Glutamatergic neuron (in vitro differentiated cells): ENCODE measurements around the gene DGKD. TPM values are rescaled to one million over a fixed set of nuclear protein-coding genes. Genes with fewer than 3 reads are reported as not detected.

ENCODE experiments used
- DNase-seq: peaks from one replicate; pipeline ENCODE4 v3.0.0; 2022
- H3K27ac Mint-ChIP-seq: one replicate; pipeline ENCODE4 v1.8.0; 2020; ENCODE audit warnings: mild to moderate bottlenecking, mixed read lengths, inconsistent platforms; ENCODE audit not compliant: unreplicated experiment
- H3K27me3 Mint-ChIP-seq: one replicate; pipeline ENCODE4 v1.8.0; 2020; ENCODE audit warnings: mild to moderate bottlenecking, moderate library complexity, mixed read lengths, inconsistent platforms; ENCODE audit not compliant: unreplicated experiment
- H3K36me3 Mint-ChIP-seq: one replicate; pipeline ENCODE4 v1.8.0; 2020; ENCODE audit warnings: mild to moderate bottlenecking, mixed read lengths, inconsistent platforms; ENCODE audit not compliant: unreplicated experiment
- H3K4me1 Mint-ChIP-seq: one replicate; pipeline ENCODE4 v1.8.0; 2020; ENCODE audit warnings: mild to moderate bottlenecking, low read depth, mixed read lengths, inconsistent platforms; ENCODE audit not compliant: unreplicated experiment
- H3K4me3 Mint-ChIP-seq: one replicate; pipeline ENCODE4 v1.8.0; 2020; ENCODE audit warnings: mild to moderate bottlenecking, mixed read lengths, inconsistent platforms; ENCODE audit not compliant: unreplicated experiment
- H3K9me3 Mint-ChIP-seq: one replicate; pipeline ENCODE4 v1.8.0; 2020; ENCODE audit warnings: mild to moderate bottlenecking, moderate library complexity, mixed read lengths, inconsistent platforms; ENCODE audit not compliant: unreplicated experiment
- total RNA-seq: library from RNA; stranded (reverse); fragmentation: NEBNext Ultra II Directional; extraction: Animal tissue kit (Norgen Biotek cat#: 25700); gene quantifications from one replicate; pipeline ENCODE4 v1.2.1, GENCODE V29; 2021; ENCODE audit not compliant: unreplicated experiment
- TF ChIP-seq, protein P1 (sequence below): fragments of 200-600 bp; sonication (generic); IDR thresholded peaks from one replicate; pipeline ENCODE4 v1.5.0; 2021; ENCODE audit not compliant: partially characterized antibody, unreplicated experiment

The DGKD gene
- total RNA-seq, 1 donor from 2014 or later = 67.6 TPM

DNA sequence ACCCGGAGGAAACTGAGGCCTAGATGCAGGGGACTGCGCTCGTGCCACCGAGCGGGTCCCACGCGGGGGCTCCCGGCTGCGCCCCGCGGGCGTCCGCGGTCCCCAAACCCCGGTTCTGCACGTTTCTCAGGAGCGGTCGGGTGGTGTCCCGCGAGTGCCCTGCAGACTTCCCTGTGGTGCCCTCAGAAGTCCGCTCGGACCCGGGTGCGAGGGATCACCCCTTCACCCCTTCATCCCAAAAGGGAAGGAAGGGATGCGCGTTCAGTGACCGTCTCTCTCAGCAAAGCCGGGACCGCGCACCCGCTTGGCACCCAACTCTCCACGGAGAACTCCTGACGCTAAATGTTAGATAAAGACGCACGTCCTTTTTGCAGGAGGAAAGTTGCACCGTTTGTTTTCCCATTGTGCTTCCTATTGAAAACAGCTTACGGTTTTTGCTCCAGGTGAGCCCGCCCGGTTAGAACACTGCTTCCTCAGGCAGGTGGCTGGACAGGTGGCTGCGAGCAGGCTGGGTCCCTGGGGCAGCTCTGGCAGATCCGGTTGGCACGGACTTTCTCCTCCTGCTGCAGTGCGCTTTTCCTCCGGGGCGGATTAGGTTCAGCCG is 779 bp downstream of the DGKD start:
- peaks cover 9% of the 10 kb centered on the region for H3K9me3 Mint-ChIP-seq
- H3K27ac Mint-ChIP-seq = peak overlapping the region; percentile 53
- no peaks in the 10 kb centered on the region for H3K36me3 Mint-ChIP-seq
- peaks cover 12% of the 10 kb centered on the region for H3K27me3 Mint-ChIP-seq
- TF ChIP-seq, protein P1, sequence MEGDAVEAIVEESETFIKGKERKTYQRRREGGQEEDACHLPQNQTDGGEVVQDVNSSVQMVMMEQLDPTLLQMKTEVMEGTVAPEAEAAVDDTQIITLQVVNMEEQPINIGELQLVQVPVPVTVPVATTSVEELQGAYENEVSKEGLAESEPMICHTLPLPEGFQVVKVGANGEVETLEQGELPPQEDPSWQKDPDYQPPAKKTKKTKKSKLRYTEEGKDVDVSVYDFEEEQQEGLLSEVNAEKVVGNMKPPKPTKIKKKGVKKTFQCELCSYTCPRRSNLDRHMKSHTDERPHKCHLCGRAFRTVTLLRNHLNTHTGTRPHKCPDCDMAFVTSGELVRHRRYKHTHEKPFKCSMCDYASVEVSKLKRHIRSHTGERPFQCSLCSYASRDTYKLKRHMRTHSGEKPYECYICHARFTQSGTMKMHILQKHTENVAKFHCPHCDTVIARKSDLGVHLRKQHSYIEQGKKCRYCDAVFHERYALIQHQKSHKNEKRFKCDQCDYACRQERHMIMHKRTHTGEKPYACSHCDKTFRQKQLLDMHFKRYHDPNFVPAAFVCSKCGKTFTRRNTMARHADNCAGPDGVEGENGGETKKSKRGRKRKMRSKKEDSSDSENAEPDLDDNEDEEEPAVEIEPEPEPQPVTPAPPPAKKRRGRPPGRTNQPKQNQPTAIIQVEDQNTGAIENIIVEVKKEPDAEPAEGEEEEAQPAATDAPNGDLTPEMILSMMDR = no peak
- peaks cover 24% of the 10 kb centered on the region for H3K4me1 Mint-ChIP-seq
- H3K4me3 Mint-ChIP-seq = peak overlapping the region; percentile 85
- peak; percentile 39 for DNase-seq

DNA sequence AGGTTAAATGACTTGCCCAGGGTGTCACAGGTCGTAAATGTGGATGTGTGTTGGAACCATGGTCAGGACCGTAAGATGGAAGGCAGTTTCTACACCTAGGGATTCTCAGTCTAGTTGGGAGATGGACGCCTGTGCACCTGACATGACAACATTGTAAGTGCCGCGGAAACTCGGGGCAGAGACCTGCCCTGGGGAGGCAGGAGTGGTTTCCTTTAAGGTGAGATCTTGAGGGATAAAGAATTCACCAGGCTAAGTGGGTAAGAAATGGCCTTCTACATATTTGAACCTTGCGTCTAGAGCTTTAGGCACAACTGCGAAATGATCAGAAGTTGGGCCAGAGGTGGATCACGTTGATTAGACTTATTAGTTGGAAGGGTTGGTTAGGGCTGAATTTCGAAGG is 1.6 kb downstream of the DGKD start:
- DNase-seq = no peak
- Mint-ChIP-seq H3K27me3 (peaks cover 12% of the 10 kb centered on the region), H3K4me1 (peaks cover 29% of the 10 kb centered on the region), H3K4me3 (peak overlapping the region; percentile 85), H3K36me3 (no peaks in the 10 kb centered on the region), H3K9me3 (peaks cover 5% of the 10 kb centered on the region), H3K27ac (no peak overlapping the region)
- TF ChIP-seq, protein P1 = no peak

DNA sequence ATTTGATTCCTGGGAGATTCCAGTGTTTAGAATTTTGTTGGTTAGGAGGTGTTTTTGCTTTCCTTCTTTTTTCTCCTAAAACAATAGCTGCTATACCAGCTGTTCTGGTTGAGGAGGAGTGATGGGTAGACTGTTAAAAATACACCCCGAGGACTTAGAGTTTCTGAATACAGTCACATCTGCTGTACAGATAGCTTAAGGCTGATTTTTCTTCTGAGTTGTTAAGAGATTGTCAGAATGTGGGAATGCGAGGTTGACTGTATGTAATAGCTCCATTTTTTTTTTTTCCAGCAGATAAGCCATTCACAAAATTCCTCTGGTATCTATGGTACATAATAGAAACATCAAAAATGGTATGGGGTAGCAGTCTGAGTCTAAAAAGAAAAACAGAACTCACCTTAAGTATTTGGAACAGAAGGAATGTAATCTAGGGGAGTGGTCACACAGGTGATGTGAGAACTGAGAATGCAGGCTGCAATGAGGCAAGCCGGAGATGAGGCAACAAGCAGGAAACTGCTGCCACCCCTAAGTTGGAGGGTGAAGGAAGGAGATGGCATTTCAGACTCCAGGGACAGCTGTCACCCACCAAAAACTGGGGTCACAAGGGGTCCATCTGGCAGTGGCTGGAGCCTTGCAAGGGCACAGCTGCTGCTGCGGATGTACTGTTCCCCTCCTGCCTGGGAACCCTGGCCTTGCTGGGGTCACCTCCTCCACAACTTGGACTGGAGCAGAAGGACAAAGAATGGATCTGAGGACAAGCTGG is 2.4 kb downstream of the DGKD start:
- Mint-ChIP-seq H3K4me3 (no peak overlapping the region), H3K4me1 (peaks cover 29% of the 10 kb centered on the region), H3K9me3 (peaks cover 5% of the 10 kb centered on the region), H3K27ac (peak overlapping the region; percentile 63), H3K27me3 (peaks cover 12% of the 10 kb centered on the region), H3K36me3 (no peaks in the 10 kb centered on the region)
- no peak for DNase-seq
- TF ChIP-seq, protein P1 = no peak

DNA sequence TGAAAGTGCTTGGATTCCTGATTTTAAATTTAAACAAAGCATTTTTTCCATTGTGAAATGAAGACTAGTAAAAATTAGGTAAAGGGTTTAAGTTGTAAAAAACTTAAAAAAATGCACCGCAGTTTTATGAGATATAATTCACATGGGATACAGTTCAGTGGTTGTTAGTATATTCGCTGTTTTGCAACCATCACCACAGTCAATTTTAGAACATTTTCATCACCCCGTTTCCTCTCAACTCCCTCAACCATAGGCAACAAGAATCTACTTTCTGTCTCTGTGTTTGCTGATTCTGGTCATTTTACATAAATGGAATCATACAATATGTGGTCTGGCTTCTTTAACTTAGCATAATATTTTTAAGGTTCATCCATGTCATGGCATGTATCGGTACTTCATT is 4.0 kb downstream of the DGKD start:
- H3K36me3 Mint-ChIP-seq = no peaks in the 10 kb centered on the region
- peaks cover 5% of the 10 kb centered on the region for H3K9me3 Mint-ChIP-seq
- peaks cover 7% of the 10 kb centered on the region for H3K27me3 Mint-ChIP-seq
- H3K4me1 Mint-ChIP-seq = peaks cover 29% of the 10 kb centered on the region
- no peak for DNase-seq
- TF ChIP-seq, protein P1 = no peak
- H3K4me3 Mint-ChIP-seq = no peak overlapping the region
- H3K27ac Mint-ChIP-seq = no peak overlapping the region

DNA sequence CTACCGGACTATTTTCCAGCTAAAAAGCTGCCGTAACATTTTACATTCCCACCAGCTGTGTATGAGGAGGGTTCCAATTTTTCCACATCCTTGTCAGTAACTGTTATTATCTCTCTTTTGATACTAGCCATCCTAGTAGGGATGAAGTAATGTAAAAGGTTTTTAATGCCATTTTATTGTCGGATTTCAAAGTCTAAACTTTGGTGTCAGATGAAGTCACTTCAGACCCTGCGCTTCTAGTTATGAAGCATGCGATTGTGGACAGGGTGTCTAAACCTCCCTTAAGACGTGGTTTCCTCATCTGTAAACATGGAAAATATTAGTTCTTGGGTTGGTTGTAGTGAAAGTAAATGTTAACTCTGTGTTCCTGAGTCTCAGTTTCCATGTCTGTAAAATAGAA is 4.7 kb downstream of the DGKD start:
- no peak overlapping the region for H3K27ac Mint-ChIP-seq
- DNase-seq = no peak
- no peaks in the 10 kb centered on the region for H3K36me3 Mint-ChIP-seq
- TF ChIP-seq, protein P1 = no peak
- peaks cover 6% of the 10 kb centered on the region for H3K27me3 Mint-ChIP-seq
- no peak overlapping the region for H3K4me3 Mint-ChIP-seq
- peaks cover 1% of the 10 kb centered on the region for H3K9me3 Mint-ChIP-seq
- H3K4me1 Mint-ChIP-seq = peaks cover 24% of the 10 kb centered on the region
